Liver (tissue), 9 donors: ENCODE results near the gene TSTD1. TPM values are rescaled to one million over a fixed set of nuclear protein-coding genes. Genes with fewer than 3 reads are reported as not detected.

Experiments used
- DNase-seq: peaks from one replicate; pipeline ENCODE4 v3.0.0-alpha.2; 2017; ENCODE audit warnings: low spot score
- H3K27ac ChIP-seq, 2 donors: one replicate each; pipeline ENCODE4 v1.7.0; 2013; ENCODE audit warnings: inconsistent platforms in 2 of 2, low read length in 2 of 2, control low read depth in 1 of 2, low read depth in 1 of 2, mild to moderate bottlenecking in 1 of 2
- H3K27me3 ChIP-seq, 4 donors: one replicate each; pipeline versions ENCODE4 v1.6.1 to v1.7.0; 2013; ENCODE audit warnings: low read length in 3 of 4, inconsistent platforms in 1 of 4, mild to moderate bottlenecking in 1 of 4, moderate library complexity in 1 of 4; ENCODE audit not compliant: control insufficient read depth in 4 of 4, insufficient read depth in 4 of 4
- H3K36me3 ChIP-seq, 4 donors: one replicate each; pipeline versions ENCODE4 v1.6.1 to v1.7.0; 2013; ENCODE audit warnings: low read length in 3 of 4, mild to moderate bottlenecking in 3 of 4, low read depth in 1 of 4, moderate library complexity in 1 of 4; ENCODE audit not compliant: control insufficient read depth in 4 of 4, insufficient read depth in 3 of 4
- H3K4me1 ChIP-seq, 4 donors: one replicate each; pipeline versions ENCODE4 v1.6.1 to v1.7.0; 2013; ENCODE audit warnings: low read length in 3 of 4, mild to moderate bottlenecking in 3 of 4, moderate library complexity in 1 of 4; ENCODE audit not compliant: control insufficient read depth in 4 of 4, insufficient read depth in 4 of 4
- H3K4me3 ChIP-seq, 3 donors: one replicate each; pipeline versions ENCODE4 v1.6.1 to v1.7.0; 2013; ENCODE audit warnings: low read length in 3 of 3, control low read depth in 1 of 3, low read depth in 1 of 3, mild to moderate bottlenecking in 1 of 3
- H3K9ac ChIP-seq, 2 donors: one replicate each; pipeline ENCODE4 v1.7.0; 2013; ENCODE audit warnings: low read length in 2 of 2, mild to moderate bottlenecking in 2 of 2, moderate library complexity in 2 of 2, control low read depth in 1 of 2, low read depth in 1 of 2
- H3K9me3 ChIP-seq, 4 donors: one replicate each; pipeline versions ENCODE4 v1.6.1 to v1.7.0; 2013; ENCODE audit warnings: low read length in 3 of 4; ENCODE audit not compliant: control insufficient read depth in 4 of 4
- CTCF ChIP-seq: fragments of 150-350 bp; IDR thresholded peaks from 2 replicates; pipeline ENCODE4 v1.5.1; 2017; ENCODE audit warnings: improper control_type of control experiment, low read depth, low read length; ENCODE audit not compliant: missing input control
- EGR1 ChIP-seq, 2 donors: IDR thresholded peaks; 2 replicates each; pipeline ENCODE4 v1.6.1; 2016 to 2018; ENCODE audit warnings: antibody characterized with exemption in 2 of 2, low read depth in 2 of 2
- FOXA1 ChIP-seq: IDR thresholded peaks from 2 replicates; pipeline ENCODE4 v1.6.1; 2016; ENCODE audit warnings: antibody characterized with exemption
- HNF4A ChIP-seq, 2 donors: conservative IDR thresholded peaks; 2 replicates each; pipeline ENCODE4 v1.6.1; 2016; ENCODE audit warnings: antibody characterized with exemption in 2 of 2, mild to moderate bottlenecking in 2 of 2
- JUND ChIP-seq, 2 donors: IDR thresholded peaks; 2 replicates each; pipeline ENCODE4 v1.6.1; 2016; ENCODE audit warnings: antibody characterized with exemption in 2 of 2
- RAD21 ChIP-seq, 2 donors: IDR thresholded peaks; 2 replicates each; pipeline ENCODE4 v1.6.1; 2016; ENCODE audit warnings: antibody characterized with exemption in 2 of 2, mild to moderate bottlenecking in 2 of 2
- RXRA ChIP-seq, 2 donors: IDR thresholded peaks; 2 replicates each; pipeline ENCODE4 v1.6.1; 2017 to 2018; ENCODE audit warnings: antibody characterized with exemption in 2 of 2, mild to moderate bottlenecking in 1 of 2
- SP1 ChIP-seq: IDR thresholded peaks from 2 replicates; pipeline ENCODE4 v1.6.1; 2018; ENCODE audit warnings: antibody characterized with exemption, mild to moderate bottlenecking
- TAF1 ChIP-seq: conservative IDR thresholded peaks from 2 replicates; pipeline ENCODE4 v1.6.1; 2016; ENCODE audit warnings: antibody characterized with exemption, mild to moderate bottlenecking
- WGBS: extraction: QIAGEN DNeasy Blood & Tissue Kit; methylation state at CpG from one replicate; pipeline ENCODE4 v1.1.7; 2013; 5-methylcytosine and 5-hydroxymethylcytosine counted together
- polyA plus RNA-seq, 2 donors: library from polyadenylated mRNA; stranded (reverse) in 1 of 2; unstranded in 1 of 2; fragments of 200-250 nt in 1 of 2; fragments of >200 nt in 1 of 2; fragmentation: Nextera tagmentation in 1 of 2; extraction: Ambion mirVana in 1 of 2; gene quantifications; one replicate each; pipeline versions ENCODE4 v1.2.1 to v1.2.3, GENCODE V29; 2013 to 2015
- total RNA-seq, 2 donors: library from RNA; depleted of rRNA; stranded (reverse); fragments of >200 nt; gene quantifications; one replicate each; pipeline ENCODE4 v1.2.3, GENCODE V29; 2014
- TF ChIP-seq, protein P1 (sequence below): IDR thresholded peaks from 2 replicates; pipeline ENCODE4 v1.6.1; 2016; ENCODE audit warnings: antibody characterized with exemption
- TF ChIP-seq, protein P2 (sequence below): IDR thresholded peaks from 2 replicates; pipeline ENCODE4 v1.6.1; 2016; ENCODE audit warnings: antibody characterized with exemption
- TF ChIP-seq, protein P3 (sequence below): IDR thresholded peaks from 2 replicates; pipeline ENCODE4 v1.6.1; 2016; ENCODE audit warnings: antibody characterized with exemption, mild to moderate bottlenecking
- donor health status: healthy.
- donor health status: healthy.
- donor health status: healthy.
- donor health status: healthy.
- donor health status: healthy.

The TSTD1 gene
- total and polyA plus RNA-seq, 4 donors = 10.9 to 67.5 (median 34.8) TPM

DNA sequence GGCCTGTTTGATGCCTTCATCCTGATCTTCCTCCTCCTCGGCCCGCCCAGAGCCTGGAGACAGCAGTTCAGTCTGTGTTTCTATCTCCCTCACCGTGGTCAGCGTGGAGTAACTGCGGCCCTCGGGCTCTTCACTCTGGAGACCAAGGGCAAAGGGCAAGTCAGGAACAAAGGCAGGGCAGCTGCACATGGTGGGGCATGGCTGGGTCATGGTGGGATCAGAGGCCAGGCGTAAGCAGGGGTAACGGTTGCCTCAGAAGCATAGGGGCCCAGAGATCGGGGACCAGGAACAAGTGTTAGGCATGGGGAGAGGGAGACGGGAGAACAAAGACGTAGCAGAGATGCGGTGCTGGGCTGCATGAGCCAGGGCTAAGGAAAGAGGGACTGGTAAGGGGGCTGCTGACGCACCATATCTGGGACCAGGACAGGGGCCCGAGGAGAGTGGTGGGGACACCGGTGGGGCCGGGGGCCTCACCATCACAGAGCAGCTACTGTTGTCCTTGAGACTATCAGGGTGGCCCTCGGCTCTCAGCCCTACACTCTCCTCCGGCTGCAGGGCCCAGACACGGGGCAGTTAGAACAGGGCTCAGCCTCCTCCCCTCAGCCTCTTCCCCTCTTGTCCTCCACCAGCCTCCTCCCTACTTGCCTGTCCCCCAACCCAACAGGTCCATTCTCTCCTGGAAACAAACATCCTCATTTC lies 34.1 kb upstream of the TSTD1 start:
- Histone ChIP-seq H3K36me3 (no peaks in the 10 kb centered on the region), H3K4me1 (no peaks in the 10 kb centered on the region), H3K27ac (no peak overlapping the region), H3K9ac (no peak overlapping the region), H3K9me3 (no peaks in the 10 kb centered on the region), H3K4me3 (no peak overlapping the region), H3K27me3 (no peaks in the 10 kb centered on the region)
- WGBS = 96% methylated on average over 19 of the region's 19 CpGs
- no peak for DNase-seq
- TF ChIP-seq, protein P1, sequence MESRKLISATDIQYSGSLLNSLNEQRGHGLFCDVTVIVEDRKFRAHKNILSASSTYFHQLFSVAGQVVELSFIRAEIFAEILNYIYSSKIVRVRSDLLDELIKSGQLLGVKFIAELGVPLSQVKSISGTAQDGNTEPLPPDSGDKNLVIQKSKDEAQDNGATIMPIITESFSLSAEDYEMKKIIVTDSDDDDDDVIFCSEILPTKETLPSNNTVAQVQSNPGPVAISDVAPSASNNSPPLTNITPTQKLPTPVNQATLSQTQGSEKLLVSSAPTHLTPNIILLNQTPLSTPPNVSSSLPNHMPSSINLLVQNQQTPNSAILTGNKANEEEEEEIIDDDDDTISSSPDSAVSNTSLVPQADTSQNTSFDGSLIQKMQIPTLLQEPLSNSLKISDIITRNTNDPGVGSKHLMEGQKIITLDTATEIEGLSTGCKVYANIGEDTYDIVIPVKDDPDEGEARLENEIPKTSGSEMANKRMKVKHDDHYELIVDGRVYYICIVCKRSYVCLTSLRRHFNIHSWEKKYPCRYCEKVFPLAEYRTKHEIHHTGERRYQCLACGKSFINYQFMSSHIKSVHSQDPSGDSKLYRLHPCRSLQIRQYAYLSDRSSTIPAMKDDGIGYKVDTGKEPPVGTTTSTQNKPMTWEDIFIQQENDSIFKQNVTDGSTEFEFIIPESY = no peak
- TF ChIP-seq TAF1 = no peak
- no peak for TF ChIP-seq EGR1 (IDR thresholded peaks at IDR 0.05; ENCODE audit: low read depth in 2 of 2)
- TF ChIP-seq JUND (IDR thresholded peaks at IDR 0.05) = no peak
- TF ChIP-seq FOXA1 = no peak
- TF ChIP-seq, protein P2, sequence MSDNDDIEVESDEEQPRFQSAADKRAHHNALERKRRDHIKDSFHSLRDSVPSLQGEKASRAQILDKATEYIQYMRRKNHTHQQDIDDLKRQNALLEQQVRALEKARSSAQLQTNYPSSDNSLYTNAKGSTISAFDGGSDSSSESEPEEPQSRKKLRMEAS = no peak
- TF ChIP-seq, protein P3, sequence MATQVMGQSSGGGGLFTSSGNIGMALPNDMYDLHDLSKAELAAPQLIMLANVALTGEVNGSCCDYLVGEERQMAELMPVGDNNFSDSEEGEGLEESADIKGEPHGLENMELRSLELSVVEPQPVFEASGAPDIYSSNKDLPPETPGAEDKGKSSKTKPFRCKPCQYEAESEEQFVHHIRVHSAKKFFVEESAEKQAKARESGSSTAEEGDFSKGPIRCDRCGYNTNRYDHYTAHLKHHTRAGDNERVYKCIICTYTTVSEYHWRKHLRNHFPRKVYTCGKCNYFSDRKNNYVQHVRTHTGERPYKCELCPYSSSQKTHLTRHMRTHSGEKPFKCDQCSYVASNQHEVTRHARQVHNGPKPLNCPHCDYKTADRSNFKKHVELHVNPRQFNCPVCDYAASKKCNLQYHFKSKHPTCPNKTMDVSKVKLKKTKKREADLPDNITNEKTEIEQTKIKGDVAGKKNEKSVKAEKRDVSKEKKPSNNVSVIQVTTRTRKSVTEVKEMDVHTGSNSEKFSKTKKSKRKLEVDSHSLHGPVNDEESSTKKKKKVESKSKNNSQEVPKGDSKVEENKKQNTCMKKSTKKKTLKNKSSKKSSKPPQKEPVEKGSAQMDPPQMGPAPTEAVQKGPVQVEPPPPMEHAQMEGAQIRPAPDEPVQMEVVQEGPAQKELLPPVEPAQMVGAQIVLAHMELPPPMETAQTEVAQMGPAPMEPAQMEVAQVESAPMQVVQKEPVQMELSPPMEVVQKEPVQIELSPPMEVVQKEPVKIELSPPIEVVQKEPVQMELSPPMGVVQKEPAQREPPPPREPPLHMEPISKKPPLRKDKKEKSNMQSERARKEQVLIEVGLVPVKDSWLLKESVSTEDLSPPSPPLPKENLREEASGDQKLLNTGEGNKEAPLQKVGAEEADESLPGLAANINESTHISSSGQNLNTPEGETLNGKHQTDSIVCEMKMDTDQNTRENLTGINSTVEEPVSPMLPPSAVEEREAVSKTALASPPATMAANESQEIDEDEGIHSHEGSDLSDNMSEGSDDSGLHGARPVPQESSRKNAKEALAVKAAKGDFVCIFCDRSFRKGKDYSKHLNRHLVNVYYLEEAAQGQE = no peak
- no peak for TF ChIP-seq HNF4A (conservative IDR thresholded peaks at IDR 0.05)

DNA sequence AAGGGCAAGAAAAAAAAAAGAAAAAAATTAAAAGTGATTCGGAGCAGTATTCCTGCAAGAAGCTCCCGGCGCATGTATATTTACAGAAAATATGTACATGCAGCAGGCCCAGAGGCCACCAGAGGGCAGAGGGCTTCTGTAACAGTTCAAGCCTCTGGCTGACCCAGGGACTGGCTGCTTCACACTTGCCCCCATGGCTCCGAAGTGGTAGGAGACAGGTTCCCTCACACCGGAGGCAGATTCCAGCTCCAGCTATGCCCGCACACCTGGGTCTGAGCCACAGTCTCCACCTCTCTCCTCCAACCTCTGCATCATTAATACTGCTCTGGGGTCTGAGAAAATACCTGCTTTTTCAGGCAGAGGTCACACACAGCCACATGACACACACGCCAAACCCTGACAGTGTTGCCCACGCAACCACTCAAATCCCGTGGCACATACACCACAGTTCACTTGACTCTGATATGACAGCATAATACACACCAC lies 33.2 kb upstream of the TSTD1 start:
- Histone ChIP-seq H3K4me3 (no peak overlapping the region), H3K36me3 (no peaks in the 10 kb centered on the region), H3K27ac (no peak overlapping the region), H3K4me1 (no peaks in the 10 kb centered on the region), H3K9ac (no peak overlapping the region), H3K27me3 (no peaks in the 10 kb centered on the region), H3K9me3 (no peaks in the 10 kb centered on the region)
- TF ChIP-seq TAF1 (no peak), RXRA (IDR thresholded peaks at IDR 0.05) (no peak), RAD21 (IDR thresholded peaks at IDR 0.05) (peak; percentile 65 to 80), SP1 (no peak), FOXA1 (no peak), CTCF (peak; percentile 60)
- WGBS = 65% methylated on average over 9 of the region's 9 CpGs
- DNase-seq = peak; percentile 55
